Muscle of leg (tissue), 11 donors: ENCODE results near the gene CDS1. TPM values are rescaled to one million over a fixed set of nuclear protein-coding genes. Genes with fewer than 3 reads are reported as not detected.

ENCODE experiments used
- DNase-seq: peaks from one replicate; pipeline ENCODE4 v3.0.0; 2013
- H3K27ac ChIP-seq: one replicate; pipeline ENCODE4 v1.5.1; 2013; ENCODE audit warnings: mild to moderate bottlenecking, low read length, control low read depth
- H3K27me3 ChIP-seq: one replicate; pipeline ENCODE4 v1.6.1; 2013; ENCODE audit warnings: low read length; ENCODE audit not compliant: control insufficient read depth, insufficient read depth
- H3K36me3 ChIP-seq: one replicate; pipeline ENCODE4 v1.6.1; 2013; ENCODE audit warnings: low read length; ENCODE audit not compliant: control insufficient read depth, insufficient read depth
- H3K4me1 ChIP-seq: one replicate; pipeline ENCODE4 v1.6.1; 2013; ENCODE audit warnings: low read length; ENCODE audit not compliant: control insufficient read depth, insufficient read depth
- H3K4me3 ChIP-seq: one replicate; pipeline ENCODE4 v1.5.1; 2013; ENCODE audit warnings: low read length, control low read depth
- H3K9me3 ChIP-seq: replicated peaks from 2 replicates; pipeline ENCODE4 v1.6.1; 2013; ENCODE audit warnings: low read depth, low read length; ENCODE audit not compliant: control insufficient read depth
- WGBS: methylation state at CpG from one replicate; pipeline ENCODE4 v1.1.5; 2013; ENCODE audit warnings: missing lambda C conversion rate; ENCODE audit not compliant: insufficient coverage; 5-methylcytosine and 5-hydroxymethylcytosine counted together
- polyA plus RNA-seq, 8 donors: library from polyadenylated mRNA; unstranded; fragments of 120-200 nt; gene quantifications; one replicate each; pipeline versions ENCODE4 v1.2.1 to v1.2.3, GENCODE V29; 2013; ENCODE audit warnings: inconsistent platforms in 1 of 8, low replicate concordance in 1 of 8; ENCODE audit not compliant: insufficient read length in 8 of 8, insufficient read depth in 1 of 8
- total RNA-seq: library from RNA; stranded (reverse); fragments of 120-200 nt; gene quantifications from one replicate; pipeline ENCODE4 v1.2.4, GENCODE V29; 2013

CDS1 gene
- total and polyA plus RNA-seq, 9 donors = 0.13 to 3.3 (median 0.27) TPM

- no peaks in the 10 kb centered on the region for H3K4me1 ChIP-seq
- no CpG with 5 or more reads among the region's 4 CpGs for WGBS
- peaks cover 45% of the 10 kb centered on the region for H3K36me3 ChIP-seq
- no peaks in the 10 kb centered on the region for H3K27me3 ChIP-seq
- H3K4me3 ChIP-seq = no peak overlapping the region
- no peaks in the 10 kb centered on the region for H3K9me3 ChIP-seq
- no peak overlapping the region for H3K27ac ChIP-seq
- no peak for DNase-seq
Measured at GRCh38 chr4:84697615-84698201, 114.8 kb downstream of the CDS1 start.

GRCh38 chr4:84699001-84699671 lies 116.2 kb downstream of the CDS1 start:
- H3K36me3 ChIP-seq = peaks cover 48% of the 10 kb centered on the region
- no CpG with 5 or more reads among the region's 6 CpGs for WGBS
- no peaks in the 10 kb centered on the region for H3K9me3 ChIP-seq
- H3K27ac ChIP-seq = no peak overlapping the region
- no peak overlapping the region for H3K4me3 ChIP-seq
- H3K4me1 ChIP-seq = no peaks in the 10 kb centered on the region
- no peak for DNase-seq
- no peaks in the 10 kb centered on the region for H3K27me3 ChIP-seq

Other genes with a start within 250 kb of the CDS1 start
- not detected for gene NKX6-1, start 83.8 kb upstream of the CDS1 start, total RNA-seq
- gene NKX6-1, start 83.8 kb upstream of the CDS1 start, polyA plus RNA-seq = under 1 TPM in 2 of 8 donors, not detected in 6; 0.05 to 0.23 TPM